Esophagus muscularis mucosa (tissue), 4 donors: ENCODE measurements around the gene DOCK4. TPM values are rescaled to one million over a fixed set of nuclear protein-coding genes. Genes with fewer than 3 reads are reported as not detected.
"Not testable (repeated sequence)": the region's sequence is repeated elsewhere in the genome, so short reads cannot be mapped to it uniquely, and the experiment has no call there.

ENCODE experiments used
- DNase-seq: peaks from one replicate; pipeline ENCODE4 v3.0.0-alpha.2; 2017; ENCODE audit errors: extremely low spot score
- H3K27ac ChIP-seq, 4 donors: fragments of 200-600 bp; sonication (generic); replicated peaks in 1 of 4; 1 replicate in 3 of 4; 2 replicates in 1 of 4; pipeline ENCODE4 v1.5.1; 2016 to 2019; ENCODE audit warnings: mild to moderate bottlenecking in 1 of 4
- H3K27me3 ChIP-seq, 4 donors: fragments of 200-600 bp; sonication (generic); one replicate each; pipeline versions ENCODE4 v1.5.1 to v1.6.0; 2016 to 2019
- H3K36me3 ChIP-seq, 4 donors: fragments of 200-600 bp; sonication (generic); one replicate each; pipeline ENCODE4 v1.5.1; 2016 to 2019
- H3K4me1 ChIP-seq, 4 donors: fragments of 200-600 bp; sonication (generic); one replicate each; pipeline ENCODE4 v1.5.1; 2016 to 2019
- H3K4me3 ChIP-seq, 4 donors: fragments of 200-600 bp; sonication (generic); 1 replicate in 2 of 4; 2 replicates in 2 of 4; pipeline ENCODE4 v1.5.1; 2016 to 2019; ENCODE audit warnings: mild to moderate bottlenecking in 4 of 4, moderate library complexity in 1 of 4
- H3K9me3 ChIP-seq, 4 donors: fragments of 200-600 bp; sonication (generic); 1 replicate in 3 of 4; 2 replicates in 1 of 4; pipeline ENCODE4 v1.5.1; 2016 to 2019
- EP300 ChIP-seq: sonication (generic); formaldehyde crosslinking; IDR thresholded peaks from one replicate; pipeline ENCODE4 v1.6.1; 2017; ENCODE audit warnings: antibody characterized with exemption
- POLR2A ChIP-seq: fragments of 450-650 bp; IDR thresholded peaks from one replicate; pipeline ENCODE4 v1.6.1; 2017; ENCODE audit warnings: antibody characterized with exemption, moderate library complexity, mild to moderate bottlenecking, low read depth
- POLR2AphosphoS5 ChIP-seq, 2 donors: sonication (generic); formaldehyde crosslinking; IDR thresholded peaks; one replicate each; pipeline ENCODE4 v1.6.1; 2017; ENCODE audit warnings: antibody characterized with exemption in 2 of 2
- WGBS: methylation state at CpG from one replicate; pipeline ENCODE4 v1.1.5; 2018; 5-methylcytosine and 5-hydroxymethylcytosine counted together
- intact Hi-C: fragments of 100-400 bp; cut with DNase I; formaldehyde crosslinking; loops from one replicate; pipeline ENCODE4 v1.15.1; 2023
- total RNA-seq, 4 donors: library from RNA; depleted of rRNA; stranded (reverse); fragments of >200 nt; gene quantifications; one replicate each; pipeline versions ENCODE4 v1.1.0 to v1.2.1, GENCODE V29; 2016
- TF ChIP-seq, protein P1 (sequence below), 3 experiments: fragments of 200-600 bp in 2 of 3; fragments of 450-650 bp in 1 of 3; sonication (generic) in 2 of 3; IDR thresholded peaks; one replicate each; pipeline ENCODE4 v1.5.1; 2017 to 2019; ENCODE audit warnings: antibody characterized with exemption in 3 of 3, mild to moderate bottlenecking in 2 of 3, moderate library complexity in 1 of 3

Gene DOCK4
- total RNA-seq, 4 donors from 2014 or later, result 14.0 to 25.3 (median 18.8) TPM

- no peak overlapping the region for H3K27ac ChIP-seq
- no peak overlapping the region for H3K4me3 ChIP-seq
- TF ChIP-seq, protein P1, sequence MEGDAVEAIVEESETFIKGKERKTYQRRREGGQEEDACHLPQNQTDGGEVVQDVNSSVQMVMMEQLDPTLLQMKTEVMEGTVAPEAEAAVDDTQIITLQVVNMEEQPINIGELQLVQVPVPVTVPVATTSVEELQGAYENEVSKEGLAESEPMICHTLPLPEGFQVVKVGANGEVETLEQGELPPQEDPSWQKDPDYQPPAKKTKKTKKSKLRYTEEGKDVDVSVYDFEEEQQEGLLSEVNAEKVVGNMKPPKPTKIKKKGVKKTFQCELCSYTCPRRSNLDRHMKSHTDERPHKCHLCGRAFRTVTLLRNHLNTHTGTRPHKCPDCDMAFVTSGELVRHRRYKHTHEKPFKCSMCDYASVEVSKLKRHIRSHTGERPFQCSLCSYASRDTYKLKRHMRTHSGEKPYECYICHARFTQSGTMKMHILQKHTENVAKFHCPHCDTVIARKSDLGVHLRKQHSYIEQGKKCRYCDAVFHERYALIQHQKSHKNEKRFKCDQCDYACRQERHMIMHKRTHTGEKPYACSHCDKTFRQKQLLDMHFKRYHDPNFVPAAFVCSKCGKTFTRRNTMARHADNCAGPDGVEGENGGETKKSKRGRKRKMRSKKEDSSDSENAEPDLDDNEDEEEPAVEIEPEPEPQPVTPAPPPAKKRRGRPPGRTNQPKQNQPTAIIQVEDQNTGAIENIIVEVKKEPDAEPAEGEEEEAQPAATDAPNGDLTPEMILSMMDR (IDR thresholded peaks at IDR 0.05), result no peak
- TF ChIP-seq POLR2AphosphoS5 (IDR thresholded peaks at IDR 0.05), result no peak
- TF ChIP-seq EP300, result no peak
- no peak for TF ChIP-seq POLR2A
- H3K36me3 ChIP-seq, result no peaks in the 10 kb centered on the region
- DNase-seq, result no peak
- H3K9me3 ChIP-seq, result no peaks in the 10 kb centered on the region
- 79% methylated on average over 3 of the region's 3 CpGs for WGBS
- H3K4me1 ChIP-seq, result peaks cover 0 to 5% (median 2%) of the 10 kb centered on the region in 4 donors
- no peaks in the 10 kb centered on the region for H3K27me3 ChIP-seq
- intact Hi-C loops, result no loop called here
These were observed 46.5 kb upstream of the DOCK4 start for GRCh38 chr7:112252691-112253090.

- Histone ChIP-seq H3K27me3 (no peaks in the 10 kb centered on the region), H3K27ac (no peak overlapping the region), H3K4me1 (peaks cover 0 to 5% (median 2%) of the 10 kb centered on the region in 4 donors), H3K4me3 (no peak overlapping the region), H3K9me3 (no peaks in the 10 kb centered on the region), H3K36me3 (no peaks in the 10 kb centered on the region)
- 93% methylated on average over 3 of the region's 3 CpGs for WGBS
- no peak for DNase-seq
- TF ChIP-seq, protein P1 (IDR thresholded peaks at IDR 0.05), result no peak
- TF ChIP-seq EP300 (no peak), POLR2A (no peak), POLR2AphosphoS5 (IDR thresholded peaks at IDR 0.05) (no peak)
- intact Hi-C loops, result no loop called here
These were observed 45.9 kb upstream of the DOCK4 start for GRCh38 chr7:112252141-112252540.

DNA sequence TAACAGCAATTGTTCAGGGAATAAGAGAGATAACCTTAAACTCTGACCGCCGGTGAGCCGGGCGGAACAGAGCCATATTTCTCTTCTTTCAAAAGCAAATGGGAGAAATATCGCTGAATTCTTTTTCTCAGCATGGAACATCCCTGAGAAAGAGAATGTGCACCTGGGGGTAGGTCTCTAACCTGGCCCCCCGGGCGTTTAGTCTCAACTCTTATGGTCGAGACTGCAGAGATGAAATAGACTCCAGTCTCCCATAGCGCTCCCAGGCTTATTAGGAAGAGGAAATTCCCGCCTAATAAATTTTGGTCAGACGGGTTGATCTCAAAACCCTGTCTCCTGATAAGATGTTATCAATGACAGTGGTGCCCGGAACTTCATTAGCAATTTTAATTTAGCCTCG is 43.8 kb upstream of the DOCK4 start:
- DNase-seq, intact Hi-C loops, H3K27me3 ChIP-seq, H3K36me3 ChIP-seq, H3K4me1 ChIP-seq, H3K9me3 ChIP-seq, H3K27ac ChIP-seq, H3K4me3 ChIP-seq: not testable (repeated sequence)
- WGBS, result 83% methylated on average over 13 of the region's 13 CpGs

DNA sequence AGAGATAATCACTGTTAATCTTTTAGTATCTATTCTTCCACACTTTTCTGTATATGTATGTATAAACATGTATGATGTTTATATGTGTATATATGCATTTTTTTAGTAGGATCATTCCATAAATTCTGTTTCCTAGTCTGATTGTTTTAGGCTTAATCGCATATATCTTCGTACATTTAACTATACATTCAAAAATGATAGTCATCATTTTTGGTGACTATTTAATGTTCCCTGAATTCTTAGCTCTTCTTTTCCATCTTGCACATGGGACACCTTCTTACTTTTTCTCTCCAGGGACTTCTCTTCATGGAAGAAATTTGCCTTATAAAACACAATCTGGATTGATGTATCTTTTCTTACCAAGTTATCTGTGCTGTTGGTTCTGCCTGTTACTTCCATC is 42.4 kb upstream of the DOCK4 start:
- intact Hi-C loops, result no loop called here
- H3K4me1 ChIP-seq, result no peaks in the 10 kb centered on the region
- H3K27me3 ChIP-seq, result no peaks in the 10 kb centered on the region
- TF ChIP-seq POLR2AphosphoS5 (IDR thresholded peaks at IDR 0.05) (no peak), EP300 (no peak)
- H3K36me3 ChIP-seq, result no peaks in the 10 kb centered on the region
- H3K9me3 ChIP-seq, result no peaks in the 10 kb centered on the region
- H3K27ac ChIP-seq, result no peak overlapping the region
- WGBS, result 96% methylated on average over 2 of the region's 2 CpGs
- DNase-seq, result no peak
- H3K4me3 ChIP-seq, result no peak overlapping the region

- TF ChIP-seq POLR2AphosphoS5 (IDR thresholded peaks at IDR 0.05), result no peak
- no peaks in the 10 kb centered on the region for H3K27me3 ChIP-seq
- WGBS, result 95% methylated on average over 9 of the region's 9 CpGs
- no peaks in the 10 kb centered on the region for H3K9me3 ChIP-seq
- no peaks in the 10 kb centered on the region for H3K36me3 ChIP-seq
- no peak overlapping the region for H3K27ac ChIP-seq
- no peaks in the 10 kb centered on the region for H3K4me1 ChIP-seq
- intact Hi-C loops, result no loop called here
- H3K4me3 ChIP-seq, result no peak overlapping the region
- no peak for DNase-seq
These were observed 32.8 kb upstream of the DOCK4 start for GRCh38 chr7:112238852-112239610.

DNA sequence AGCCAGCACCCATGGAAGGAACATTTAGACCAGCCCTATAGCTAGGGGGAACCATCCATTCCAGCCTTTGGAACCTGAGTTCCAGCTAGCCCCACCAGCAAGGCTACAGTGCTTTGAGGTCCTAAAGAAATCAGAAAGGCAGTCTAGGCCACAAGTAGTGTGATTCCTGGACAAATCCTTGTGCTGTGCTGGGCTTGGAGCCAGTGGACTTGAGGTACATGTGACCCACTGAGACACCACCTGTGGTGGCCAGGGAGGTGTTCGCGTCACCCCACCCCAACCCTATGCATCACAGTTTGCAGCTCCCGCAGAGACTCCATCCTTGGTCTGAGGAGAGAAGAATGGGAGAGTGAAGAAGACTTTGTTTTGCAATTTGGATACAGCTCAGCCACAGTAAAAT is 32.1 kb upstream of the DOCK4 start:
- WGBS, result 100% methylated on average over 3 of the region's 3 CpGs
- no peaks in the 10 kb centered on the region for H3K9me3 ChIP-seq
- H3K36me3 ChIP-seq, result no peaks in the 10 kb centered on the region
- intact Hi-C loops, result no loop called here
- DNase-seq, result no peak
- no peaks in the 10 kb centered on the region for H3K27me3 ChIP-seq
- no peak overlapping the region for H3K27ac ChIP-seq
- no peak for TF ChIP-seq POLR2AphosphoS5 (IDR thresholded peaks at IDR 0.05)
- TF ChIP-seq EP300, result no peak
- TF ChIP-seq, protein P1 (IDR thresholded peaks at IDR 0.05), result no peak
- TF ChIP-seq POLR2A, result no peak
- peaks cover 0 to 2% (median 1%) of the 10 kb centered on the region in 4 donors for H3K4me1 ChIP-seq
- no peak overlapping the region for H3K4me3 ChIP-seq
